Measurements from ENCODE around the gene DUSP8.

DNA sequence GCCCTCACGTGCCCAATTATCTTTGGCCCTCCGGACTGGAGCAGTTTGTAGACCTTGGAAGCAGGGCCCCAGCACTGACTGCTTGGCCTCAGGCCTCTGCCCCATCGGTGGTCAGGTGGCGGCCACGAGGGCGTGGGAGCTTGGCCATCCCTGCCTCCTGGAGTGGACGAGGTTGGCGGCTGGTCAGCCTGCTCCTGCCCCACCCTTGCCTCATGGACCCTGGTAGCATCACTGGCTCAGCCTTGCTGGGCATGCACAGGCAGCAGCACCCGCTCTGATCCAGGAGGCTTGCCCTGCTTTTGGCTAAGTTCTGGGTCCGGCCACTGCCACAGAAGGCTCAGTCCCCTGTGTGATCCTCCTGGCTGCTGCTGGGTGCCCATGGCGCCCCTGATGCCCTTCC is 32.1 kb upstream of the DUSP8 start:
- TF ChIP-seq, protein P1, sequence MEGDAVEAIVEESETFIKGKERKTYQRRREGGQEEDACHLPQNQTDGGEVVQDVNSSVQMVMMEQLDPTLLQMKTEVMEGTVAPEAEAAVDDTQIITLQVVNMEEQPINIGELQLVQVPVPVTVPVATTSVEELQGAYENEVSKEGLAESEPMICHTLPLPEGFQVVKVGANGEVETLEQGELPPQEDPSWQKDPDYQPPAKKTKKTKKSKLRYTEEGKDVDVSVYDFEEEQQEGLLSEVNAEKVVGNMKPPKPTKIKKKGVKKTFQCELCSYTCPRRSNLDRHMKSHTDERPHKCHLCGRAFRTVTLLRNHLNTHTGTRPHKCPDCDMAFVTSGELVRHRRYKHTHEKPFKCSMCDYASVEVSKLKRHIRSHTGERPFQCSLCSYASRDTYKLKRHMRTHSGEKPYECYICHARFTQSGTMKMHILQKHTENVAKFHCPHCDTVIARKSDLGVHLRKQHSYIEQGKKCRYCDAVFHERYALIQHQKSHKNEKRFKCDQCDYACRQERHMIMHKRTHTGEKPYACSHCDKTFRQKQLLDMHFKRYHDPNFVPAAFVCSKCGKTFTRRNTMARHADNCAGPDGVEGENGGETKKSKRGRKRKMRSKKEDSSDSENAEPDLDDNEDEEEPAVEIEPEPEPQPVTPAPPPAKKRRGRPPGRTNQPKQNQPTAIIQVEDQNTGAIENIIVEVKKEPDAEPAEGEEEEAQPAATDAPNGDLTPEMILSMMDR (IDR thresholded peaks at IDR 0.05) = no peak
- no peak for TF ChIP-seq EZH2 (IDR thresholded peaks at IDR 0.05; ENCODE audit: borderline replicate concordance, insufficient read depth, low read depth, low read length, poor library complexity, severe bottlenecking)

Data from B cell (primary cell).